HUES48 (cell line): Measurements from ENCODE around the gene SLIT3.

ENCODE experiments used
- H3K27ac ChIP-seq: one replicate; pipeline ENCODE4 v1.7.0; 2013; ENCODE audit warnings: low read depth, low read length, inconsistent platforms
- H3K27me3 ChIP-seq: 2 replicates; pipeline ENCODE4 v1.6.1; 2013; ENCODE audit warnings: mild to moderate bottlenecking, low read length; ENCODE audit not compliant: control insufficient read depth, insufficient read depth
- H3K36me3 ChIP-seq: 2 replicates; pipeline ENCODE4 v1.6.1; 2013; ENCODE audit warnings: low read length; ENCODE audit not compliant: control insufficient read depth, insufficient read depth
- H3K4me1 ChIP-seq: 2 replicates; pipeline ENCODE4 v1.6.1; 2013; ENCODE audit warnings: mild to moderate bottlenecking, low read length; ENCODE audit not compliant: control insufficient read depth, insufficient read depth
- H3K4me3 ChIP-seq: 2 replicates; pipeline ENCODE4 v1.5.1; 2013; ENCODE audit warnings: mild to moderate bottlenecking, low read depth, low read length
- H3K9ac ChIP-seq: 2 replicates; pipeline ENCODE4 v1.6.1; 2013; ENCODE audit warnings: mild to moderate bottlenecking, low read depth, low read length, moderate library complexity
- H3K9me3 ChIP-seq: 2 replicates; pipeline ENCODE4 v1.6.1; 2013; ENCODE audit warnings: low read length; ENCODE audit not compliant: control insufficient read depth, insufficient read depth

The SLIT3 gene

GRCh38 chr5:168693297-168693696, 607.6 kb downstream of the SLIT3 start:
- Histone ChIP-seq H3K36me3 (no peaks in the 10 kb centered on the region), H3K27ac (no peak overlapping the region), H3K4me3 (no peak overlapping the region), H3K27me3 (no peaks in the 10 kb centered on the region), H3K4me1 (no peaks in the 10 kb centered on the region), H3K9ac (no peak overlapping the region), H3K9me3 (no peaks in the 10 kb centered on the region)

GRCh38 chr5:168691891-168692290, 609.0 kb downstream of the SLIT3 start:
- H3K9me3 ChIP-seq: no peaks in the 10 kb centered on the region
- no peaks in the 10 kb centered on the region for H3K4me1 ChIP-seq
- no peak overlapping the region for H3K4me3 ChIP-seq
- H3K36me3 ChIP-seq: no peaks in the 10 kb centered on the region
- H3K27ac ChIP-seq: no peak overlapping the region
- no peaks in the 10 kb centered on the region for H3K27me3 ChIP-seq
- no peak overlapping the region for H3K9ac ChIP-seq

GRCh38 chr5:168689260-168689659, 611.7 kb downstream of the SLIT3 start:
- no peaks in the 10 kb centered on the region for H3K27me3 ChIP-seq
- H3K27ac ChIP-seq: no peak overlapping the region
- H3K9ac ChIP-seq: no peak overlapping the region
- no peaks in the 10 kb centered on the region for H3K36me3 ChIP-seq
- H3K4me3 ChIP-seq: no peak overlapping the region
- H3K4me1 ChIP-seq: no peaks in the 10 kb centered on the region
- H3K9me3 ChIP-seq: no peaks in the 10 kb centered on the region

GRCh38 chr5:168686837-168687236, 614.1 kb downstream of the SLIT3 start:
- no peaks in the 10 kb centered on the region for H3K36me3 ChIP-seq
- no peak overlapping the region for H3K27ac ChIP-seq
- H3K9me3 ChIP-seq: no peaks in the 10 kb centered on the region
- no peak overlapping the region for H3K4me3 ChIP-seq
- H3K27me3 ChIP-seq: no peaks in the 10 kb centered on the region
- H3K4me1 ChIP-seq: no peaks in the 10 kb centered on the region
- no peak overlapping the region for H3K9ac ChIP-seq

- Histone ChIP-seq H3K4me3 (no peak overlapping the region), H3K9ac (no peak overlapping the region), H3K4me1 (no peaks in the 10 kb centered on the region), H3K9me3 (no peaks in the 10 kb centered on the region), H3K36me3 (no peaks in the 10 kb centered on the region), H3K27me3 (no peaks in the 10 kb centered on the region), H3K27ac (no peak overlapping the region)
These were observed 615.4 kb downstream of the SLIT3 start for GRCh38 chr5:168685566-168685965.

- Histone ChIP-seq H3K9me3 (no peaks in the 10 kb centered on the region), H3K4me3 (no peak overlapping the region), H3K36me3 (no peaks in the 10 kb centered on the region), H3K9ac (no peak overlapping the region), H3K27me3 (no peaks in the 10 kb centered on the region), H3K4me1 (peaks cover 4% of the 10 kb centered on the region; the same call in 1 of the 2 replicates), H3K27ac (no peak overlapping the region)
These were observed 617.0 kb downstream of the SLIT3 start for GRCh38 chr5:168683927-168684295.

- no peaks in the 10 kb centered on the region for H3K9me3 ChIP-seq
- no peak overlapping the region for H3K27ac ChIP-seq
- peaks cover 4% of the 10 kb centered on the region; the same call in 1 of the 2 replicates for H3K4me1 ChIP-seq
- H3K4me3 ChIP-seq: no peak overlapping the region
- no peaks in the 10 kb centered on the region for H3K36me3 ChIP-seq
- no peak overlapping the region for H3K9ac ChIP-seq
- H3K27me3 ChIP-seq: no peaks in the 10 kb centered on the region
These were observed 617.6 kb downstream of the SLIT3 start for GRCh38 chr5:168683247-168683926.

GRCh38 chr5:168681556-168682183, 619.3 kb downstream of the SLIT3 start:
- H3K9me3 ChIP-seq: no peaks in the 10 kb centered on the region
- no peak overlapping the region for H3K27ac ChIP-seq
- no peak overlapping the region for H3K9ac ChIP-seq
- H3K4me1 ChIP-seq: peaks cover 4% of the 10 kb centered on the region; the same call in 1 of the 2 replicates
- H3K4me3 ChIP-seq: no peak overlapping the region
- no peaks in the 10 kb centered on the region for H3K36me3 ChIP-seq
- H3K27me3 ChIP-seq: no peaks in the 10 kb centered on the region

- H3K4me1 ChIP-seq: peaks cover 4% of the 10 kb centered on the region; the same call in 1 of the 2 replicates
- no peak overlapping the region for H3K4me3 ChIP-seq
- no peaks in the 10 kb centered on the region for H3K36me3 ChIP-seq
- H3K9me3 ChIP-seq: no peaks in the 10 kb centered on the region
- H3K9ac ChIP-seq: no peak overlapping the region
- no peaks in the 10 kb centered on the region for H3K27me3 ChIP-seq
- no peak overlapping the region for H3K27ac ChIP-seq
These were observed 620.5 kb downstream of the SLIT3 start for GRCh38 chr5:168680395-168680794.

- H3K27me3 ChIP-seq: no peaks in the 10 kb centered on the region
- no peak overlapping the region for H3K9ac ChIP-seq
- no peaks in the 10 kb centered on the region for H3K36me3 ChIP-seq
- peaks cover 4% of the 10 kb centered on the region; the same call in 1 of the 2 replicates for H3K4me1 ChIP-seq
- H3K9me3 ChIP-seq: no peaks in the 10 kb centered on the region
- H3K27ac ChIP-seq: no peak overlapping the region
- no peak overlapping the region for H3K4me3 ChIP-seq
These were observed 621.4 kb downstream of the SLIT3 start for GRCh38 chr5:168679515-168679920.

- no peak overlapping the region for H3K27ac ChIP-seq
These were observed 624.4 kb downstream of the SLIT3 start for GRCh38 chr5:168676501-168676900.

More at GRCh38 chr5:168676501-168676900, 624.4 kb downstream of the SLIT3 start:
- H3K9ac ChIP-seq: no peak overlapping the region
- no peaks in the 10 kb centered on the region for H3K36me3 ChIP-seq
- H3K9me3 ChIP-seq: no peaks in the 10 kb centered on the region
- H3K4me3 ChIP-seq: no peak overlapping the region
- H3K27me3 ChIP-seq: no peaks in the 10 kb centered on the region
- H3K4me1 ChIP-seq: peaks cover 4% of the 10 kb centered on the region; the same call in 1 of the 2 replicates
